ENCODE data around the gene CSRP3. TPM values are rescaled to one million over a fixed set of nuclear protein-coding genes. Genes with fewer than 3 reads are reported as not detected.

The CSRP3 gene
- total RNA-seq, 4 donors from 2014 or later = not detected

GRCh38 chr11:19225581-19225980 is 23.8 kb upstream of the CSRP3 start:
- no peak overlapping the region for H3K4me3 ChIP-seq
- H3K27ac ChIP-seq = no peak overlapping the region
- TF ChIP-seq CTCF (IDR thresholded peaks at IDR 0.05) (no peak), POLR2A (IDR thresholded peaks at IDR 0.05) (no peak)
- no peaks in the 10 kb centered on the region for H3K36me3 ChIP-seq
- H3K4me1 ChIP-seq = no peaks in the 10 kb centered on the region
- intact Hi-C loops (cut with DNase I; ENCODE audit: low total_unique reads) = no loop called here
- no peaks in the 10 kb centered on the region for H3K9me3 ChIP-seq
- DNase-seq = no peak
- no peaks in the 10 kb centered on the region for H3K27me3 ChIP-seq

GRCh38 chr11:19225123-19225522 is 23.3 kb upstream of the CSRP3 start:
- TF ChIP-seq CTCF (IDR thresholded peaks at IDR 0.05) = no peak
- TF ChIP-seq POLR2A (IDR thresholded peaks at IDR 0.05) = no peak
- H3K4me3 ChIP-seq = no peak overlapping the region
- no peaks in the 10 kb centered on the region for H3K27me3 ChIP-seq
- H3K9me3 ChIP-seq = no peaks in the 10 kb centered on the region
- H3K36me3 ChIP-seq = no peaks in the 10 kb centered on the region
- H3K27ac ChIP-seq = no peak overlapping the region
- intact Hi-C loops (cut with DNase I; ENCODE audit: low total_unique reads) = no loop called here
- no peak for DNase-seq
- H3K4me1 ChIP-seq = no peaks in the 10 kb centered on the region

GRCh38 chr11:19220903-19221724 is 19.3 kb upstream of the CSRP3 start:
- intact Hi-C loops (cut with DNase I; ENCODE audit: low total_unique reads) = no loop called here
- no peak overlapping the region for H3K4me3 ChIP-seq
- H3K27ac ChIP-seq = no peak overlapping the region
- DNase-seq = no peak
- H3K36me3 ChIP-seq = no peaks in the 10 kb centered on the region
- H3K9me3 ChIP-seq = no peaks in the 10 kb centered on the region
- no peaks in the 10 kb centered on the region for H3K27me3 ChIP-seq
- no peaks in the 10 kb centered on the region for H3K4me1 ChIP-seq
- no peak for TF ChIP-seq POLR2A (IDR thresholded peaks at IDR 0.05)
- TF ChIP-seq CTCF (IDR thresholded peaks at IDR 0.05) = no peak

- TF ChIP-seq CTCF (IDR thresholded peaks at IDR 0.05) = no peak
- no peak for TF ChIP-seq POLR2A (IDR thresholded peaks at IDR 0.05)
- no peak for DNase-seq
- H3K27ac ChIP-seq = no peak overlapping the region
- no peaks in the 10 kb centered on the region for H3K9me3 ChIP-seq
- intact Hi-C loops (cut with DNase I; ENCODE audit: low total_unique reads) = no loop called here
- no peak overlapping the region for H3K4me3 ChIP-seq
- no peaks in the 10 kb centered on the region for H3K4me1 ChIP-seq
- no peaks in the 10 kb centered on the region for H3K27me3 ChIP-seq
- no peaks in the 10 kb centered on the region for H3K36me3 ChIP-seq
Measured at GRCh38 chr11:19218786-19219460, 17.1 kb upstream of the CSRP3 start.

- no peak overlapping the region for H3K4me3 ChIP-seq
- H3K4me1 ChIP-seq = no peaks in the 10 kb centered on the region
- H3K27ac ChIP-seq = no peak overlapping the region
- H3K36me3 ChIP-seq = no peaks in the 10 kb centered on the region
- TF ChIP-seq POLR2A (IDR thresholded peaks at IDR 0.05) = no peak
- no peak for TF ChIP-seq CTCF (IDR thresholded peaks at IDR 0.05)
- no peaks in the 10 kb centered on the region for H3K9me3 ChIP-seq
- intact Hi-C loops (cut with DNase I; ENCODE audit: low total_unique reads) = no loop called here
- DNase-seq = no peak
- no peaks in the 10 kb centered on the region for H3K27me3 ChIP-seq
Measured at GRCh38 chr11:19218216-19218615, 16.4 kb upstream of the CSRP3 start.
